B cell (primary cell): ENCODE data around the gene MNX1. TPM values are rescaled to one million over a fixed set of nuclear protein-coding genes. Genes with fewer than 3 reads are reported as not detected.

Experiments used
- ATAC-seq: fragments of 200-7000 bp; cut with Tn5 transposase; one replicate; pipeline ENCODE4 v1.10.0; 2021; ENCODE audit warnings: low read depth, mild to moderate bottlenecking, moderate number of reproducible peaks, moderate library complexity
- CTCF ChIA-PET: fragments of 350-600 bp; sonication (Branson Sonifier 250); formaldehyde crosslinking; loops from one replicate; lab custom pipeline; 2021; ENCODE audit warnings: antibody characterized with exemption, inconsistent platforms; lab: Charles Lee
- POLR2A ChIA-PET: fragments of 350-600 bp; sonication (Branson Sonifier 250); formaldehyde crosslinking; loops from one replicate; lab custom pipeline; 2021; ENCODE audit warnings: antibody characterized with exemption; lab: Charles Lee
- DNase-seq: peaks from one replicate; pipeline ENCODE4 v3.0.0; 2013
- H2AFZ ChIP-seq: 2 replicates; pipeline ENCODE4 v1.6.1; 2012; ENCODE audit warnings: mild to moderate bottlenecking, low read depth, low read length; ENCODE audit not compliant: insufficient read depth, poor library complexity, severe bottlenecking
- H3K27ac ChIP-seq, 2 donors: 1 replicate in 1 of 2; 2 replicates in 1 of 2; pipeline ENCODE4 v1.5.1; 2012 to 2013; ENCODE audit warnings: low read length in 2 of 2, mild to moderate bottlenecking in 2 of 2, moderate library complexity in 1 of 2
- H3K27me3 ChIP-seq, 4 experiments: fragments of 200-600 bp in 1 of 4; sonication (generic) in 1 of 4; replicated peaks in 1 of 4; 1 replicate in 2 of 4; 2 replicates in 2 of 4; pipeline versions ENCODE4 v1.6.1 to v1.7.0; 2013 to 2016; ENCODE audit warnings: low read length in 3 of 4, mild to moderate bottlenecking in 2 of 4, mixed read lengths in 1 of 4, moderate library complexity in 1 of 4; ENCODE audit not compliant: insufficient read depth in 4 of 4, control insufficient read depth in 3 of 4; ENCODE audit errors: control extremely low read depth in 1 of 4
- H3K36me3 ChIP-seq, 2 experiments: replicated peaks in 1 of 2; 1 replicate in 1 of 2; 2 replicates in 1 of 2; pipeline versions ENCODE4 v1.6.1 to v1.7.1; 2013; ENCODE audit warnings: low read length in 1 of 2; ENCODE audit not compliant: insufficient read depth in 2 of 2, control insufficient read depth in 1 of 2; ENCODE audit errors: control extremely low read depth in 1 of 2, extremely low read depth in 1 of 2
- H3K4me1 ChIP-seq, 2 donors: fragments of 200-600 bp in 1 of 2; sonication (generic) in 1 of 2; 1 replicate in 1 of 2; 2 replicates in 1 of 2; pipeline versions ENCODE4 v1.5.1 to v1.6.1; 2013 to 2017; ENCODE audit warnings: low read length in 2 of 2; ENCODE audit not compliant: control insufficient read depth in 2 of 2, insufficient read depth in 2 of 2
- H3K4me2 ChIP-seq: replicated peaks from 2 replicates; pipeline ENCODE3; 2012; ENCODE audit warnings: mild to moderate bottlenecking, low read depth, low read length; ENCODE audit not compliant: poor library complexity, severe bottlenecking
- H3K4me3 ChIP-seq, 5 experiments: fragments of 200-600 bp in 1 of 5; sonication (generic) in 1 of 5; 1 replicate in 3 of 5; 2 replicates in 2 of 5; pipeline versions ENCODE4 v1.5.1 to v1.7.0; 2011 to 2016; ENCODE audit warnings: low read length in 4 of 5, mild to moderate bottlenecking in 4 of 5, low read depth in 2 of 5, control low read depth in 1 of 5, moderate library complexity in 1 of 5; ENCODE audit not compliant: insufficient read depth in 1 of 5; ENCODE audit errors: control extremely low read depth in 1 of 5, extremely low read depth in 1 of 5
- H3K79me2 ChIP-seq: fragments of 200-600 bp; sonication (generic); one replicate; pipeline ENCODE4 v1.6.0; 2016; ENCODE audit warnings: low read length; ENCODE audit not compliant: control insufficient read depth, insufficient read depth
- H3K9ac ChIP-seq: fragments of 200-600 bp; sonication (generic); 2 replicates; pipeline ENCODE4 v1.6.1; 2017; ENCODE audit warnings: mild to moderate bottlenecking, low read length, moderate library complexity
- H3K9me3 ChIP-seq, 3 donors: one replicate each; pipeline versions ENCODE4 v1.6.1 to v1.7.1; 2013; ENCODE audit warnings: low read length in 2 of 3; ENCODE audit not compliant: control insufficient read depth in 2 of 3, insufficient read depth in 1 of 3; ENCODE audit errors: control extremely low read depth in 1 of 3
- H4K20me1 ChIP-seq: 2 replicates; pipeline ENCODE4 v1.6.0; 2012; ENCODE audit warnings: mild to moderate bottlenecking, low read length; ENCODE audit not compliant: insufficient read depth, control insufficient read depth, poor library complexity, severe bottlenecking
- H3K27ac Mint-ChIP-seq: one replicate; pipeline ENCODE4 v1.8.0; 2021; ENCODE audit warnings: mixed read lengths
- H3K27me3 Mint-ChIP-seq: one replicate; pipeline ENCODE4 v1.8.0; 2021; ENCODE audit warnings: mixed read lengths
- H3K4me1 Mint-ChIP-seq: one replicate; pipeline ENCODE4 v1.8.0; 2021; ENCODE audit warnings: mixed read lengths
- H3K4me3 Mint-ChIP-seq: one replicate; pipeline ENCODE4 v1.8.0; 2021; ENCODE audit warnings: mixed read lengths
- H3K9me3 Mint-ChIP-seq: one replicate; pipeline ENCODE4 v1.8.0; 2022; ENCODE audit warnings: mixed read lengths; ENCODE audit not compliant: insufficient read depth
- CTCF ChIP-seq: fragments of 200-600 bp; IDR thresholded peaks from one replicate; pipeline ENCODE4 v1.8.0; 2022; ENCODE audit warnings: antibody characterized with exemption, mild to moderate bottlenecking
- EZH2 ChIP-seq: IDR thresholded peaks from 2 replicates; pipeline ENCODE4 v1.6.1; 2012; ENCODE audit warnings: borderline replicate concordance, low read depth, mild to moderate bottlenecking, moderate library complexity, low read length; ENCODE audit not compliant: insufficient read depth, poor library complexity, severe bottlenecking
- WGBS: methylation state at CpG from one replicate; pipeline ENCODE4 v1.1.5; 2013; ENCODE audit warnings: missing lambda C conversion rate; ENCODE audit not compliant: insufficient coverage; 5-methylcytosine and 5-hydroxymethylcytosine counted together
- intact Hi-C: fragments of 100-400 bp; cut with micrococcal nuclease; formaldehyde crosslinking; loops from one replicate; pipeline ENCODE4 v1.10.0; 2022
- polyA plus RNA-seq: library from polyadenylated mRNA; depleted of rRNA; stranded (reverse); fragments of >200 nt; gene quantifications from 2 replicates; pipeline ENCODE4 v1.2.3, GENCODE V29; 2012
- total RNA-seq, 2 donors: library from RNA; stranded (reverse); fragments of 120-200 nt in 1 of 2; gene quantifications; 1 replicate in 1 of 2; 2 replicates in 1 of 2; pipeline versions ENCODE4 v1.2.3 to v1.2.4, GENCODE V29; 2013 to 2022

The MNX1 gene
- total and polyA plus RNA-seq, 2 donors (not counting 1 experiment from before 2014, with no cell fraction given) = not detected

GRCh38 chr7:157032644-157033482 lies 22.4 kb upstream of the MNX1 start:
- Histone ChIP-seq H3K79me2 (no peaks in the 10 kb centered on the region), H3K27ac (no peak overlapping the region), H3K9ac (no peak overlapping the region), H3K27me3 (peaks cover 0 to 24% (median 2%) of the 10 kb centered on the region in 4 experiments), H2AFZ (no peak overlapping the region), H4K20me1 (no peaks in the 10 kb centered on the region), H3K4me2 (no peak overlapping the region), H3K4me1 (no peaks in the 10 kb centered on the region), H3K36me3 (no peaks in the 10 kb centered on the region), H3K9me3 (peaks cover 0 to 6% (median 2%) of the 10 kb centered on the region in 3 donors), H3K4me3 (no peak overlapping the region)
- intact Hi-C loops = no loop called here
- H3K27me3 Mint-ChIP-seq = peaks cover 49% of the 10 kb centered on the region
- H3K4me3 Mint-ChIP-seq = no peak overlapping the region
- TF ChIP-seq EZH2 (no peak), CTCF (no peak)
- 59% methylated on average over 22 of the region's 25 CpGs for WGBS
- no peak for ATAC-seq
- ChIA-PET POLR2A (no interaction called here), CTCF (no interaction called here)
- no peak for DNase-seq
- no peak overlapping the region for H3K27ac Mint-ChIP-seq
- H3K9me3 Mint-ChIP-seq = peaks cover 8% of the 10 kb centered on the region
- H3K4me1 Mint-ChIP-seq = no peaks in the 10 kb centered on the region

- TF ChIP-seq CTCF = no peak
- no peak for TF ChIP-seq EZH2
- ChIA-PET POLR2A (no interaction called here), CTCF (no interaction called here)
- no peak overlapping the region for H3K9ac ChIP-seq
- H3K27ac ChIP-seq = no peak overlapping the region
- H2AFZ ChIP-seq = no peak overlapping the region
- peaks cover 0 to 4% (median 2%) of the 10 kb centered on the region in 3 donors for H3K9me3 ChIP-seq
- no peak overlapping the region for H3K4me3 ChIP-seq
- intact Hi-C loops = no loop called here
- 96% methylated on average over 3 of the region's 4 CpGs for WGBS
- H3K4me2 ChIP-seq = no peak overlapping the region
- no peaks in the 10 kb centered on the region for H3K4me1 ChIP-seq
- no peaks in the 10 kb centered on the region for H3K79me2 ChIP-seq
- Mint-ChIP-seq H3K4me3 (no peak overlapping the region), H3K27me3 (peaks cover 52% of the 10 kb centered on the region), H3K27ac (no peak overlapping the region), H3K4me1 (no peaks in the 10 kb centered on the region), H3K9me3 (peaks cover 8% of the 10 kb centered on the region)
- DNase-seq (no peak), ATAC-seq (no peak)
- no peaks in the 10 kb centered on the region for H3K36me3 ChIP-seq
- no peaks in the 10 kb centered on the region for H4K20me1 ChIP-seq
- H3K27me3 ChIP-seq = peaks cover 0 to 24% (median 2%) of the 10 kb centered on the region in 4 experiments
These were observed 21.7 kb upstream of the MNX1 start for GRCh38 chr7:157032128-157032527.
